Measurements from ENCODE around the gene C1GALT1C1L.

GRCh38 chr2:43725711-43726246 lies 49.5 kb upstream of the C1GALT1C1L start:
- TF ChIP-seq CTCF (conservative IDR thresholded peaks at IDR 0.05; ENCODE audit: low read length) (no peak), EZH2phosphoT487 (IDR thresholded peaks at IDR 0.05; ENCODE audit: borderline replicate concordance) (no peak)

Measured in Loucy (cell line).